Activated T-cell treated with anti-CD3 and anti-CD28 coated beads, Interleukin-2, amount 50 U/mL, for 48 hours (primary cell): Measurements from ENCODE around the gene LRP1-AS.

Experiments
- DNase-seq, 2 experiments: peaks; one replicate each; pipeline ENCODE4 v3.0.0-alpha.2; 2020

The LRP1-AS gene

DNA sequence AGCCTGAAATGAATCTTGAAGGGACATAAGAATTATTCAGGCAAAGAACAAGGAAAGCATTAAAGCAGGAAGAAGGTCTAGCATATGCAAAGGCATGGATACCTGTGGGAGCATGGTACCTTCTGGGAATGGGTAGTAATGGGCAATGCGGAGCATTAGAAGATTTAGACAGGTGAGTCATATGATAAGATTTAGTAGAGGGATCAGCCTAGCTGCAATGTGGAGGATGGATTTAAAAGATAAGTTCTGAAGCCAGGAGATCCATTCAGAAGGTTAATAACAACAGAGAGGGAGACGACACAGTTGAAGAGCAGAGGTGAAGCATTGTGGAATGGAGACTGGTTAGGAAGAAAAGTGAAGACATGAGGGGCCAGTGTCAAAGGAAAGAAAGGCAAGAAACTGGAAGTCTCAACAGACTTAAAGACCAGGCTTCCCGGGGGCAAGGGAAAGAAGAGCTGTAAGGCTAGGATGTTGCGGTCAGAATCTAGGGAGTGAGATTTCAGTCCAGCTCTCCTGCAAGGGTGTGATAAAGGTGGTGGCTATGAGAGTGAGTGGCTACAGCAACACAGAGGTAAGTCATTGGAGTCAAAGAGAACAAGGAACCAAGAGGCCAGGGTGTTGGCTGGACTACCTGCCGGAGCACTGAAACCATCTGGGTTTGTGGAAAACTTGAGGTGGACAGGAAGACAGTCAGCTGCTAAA lies 30.7 kb downstream of the LRP1-AS start:
- DNase-seq, result no peak

DNA sequence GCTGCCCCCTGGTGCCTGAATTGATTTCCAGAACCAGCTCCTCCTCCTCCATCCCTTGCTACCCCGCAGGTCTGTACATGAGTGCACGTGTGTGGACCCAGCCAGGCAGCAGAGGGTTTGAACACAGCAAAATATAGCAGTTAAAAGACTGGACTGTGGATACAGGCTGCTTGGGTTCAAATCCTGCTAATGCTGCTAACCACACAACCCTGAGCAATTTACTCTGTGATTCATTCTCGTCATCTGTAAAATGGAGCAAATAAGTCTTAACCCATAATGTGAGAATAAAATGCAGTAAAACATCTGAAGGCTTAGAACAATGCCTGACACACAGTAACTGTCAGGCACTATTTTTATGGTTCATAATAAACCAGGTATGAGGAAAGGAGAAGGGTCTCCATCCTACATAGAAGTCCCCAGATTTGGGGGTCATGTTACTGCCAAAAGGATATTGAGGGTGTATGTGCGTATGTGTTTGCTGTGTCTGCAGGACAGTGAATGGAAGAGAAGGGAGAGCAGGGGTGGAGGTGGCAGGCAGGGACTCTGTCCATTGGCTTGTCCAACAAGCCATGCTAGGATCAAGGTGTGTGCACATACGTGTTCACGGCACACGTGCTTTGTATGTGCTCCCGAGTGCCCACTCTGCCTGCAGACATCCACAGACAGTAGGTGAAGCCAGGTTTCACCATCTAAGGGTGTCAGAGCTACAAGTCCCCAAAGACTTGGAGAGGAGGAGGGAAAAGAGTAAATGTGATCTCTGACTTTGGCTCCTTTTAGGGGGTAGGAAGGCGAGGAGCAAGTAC lies 34.7 kb downstream of the LRP1-AS start:
- DNase-seq, result no peak

DNA sequence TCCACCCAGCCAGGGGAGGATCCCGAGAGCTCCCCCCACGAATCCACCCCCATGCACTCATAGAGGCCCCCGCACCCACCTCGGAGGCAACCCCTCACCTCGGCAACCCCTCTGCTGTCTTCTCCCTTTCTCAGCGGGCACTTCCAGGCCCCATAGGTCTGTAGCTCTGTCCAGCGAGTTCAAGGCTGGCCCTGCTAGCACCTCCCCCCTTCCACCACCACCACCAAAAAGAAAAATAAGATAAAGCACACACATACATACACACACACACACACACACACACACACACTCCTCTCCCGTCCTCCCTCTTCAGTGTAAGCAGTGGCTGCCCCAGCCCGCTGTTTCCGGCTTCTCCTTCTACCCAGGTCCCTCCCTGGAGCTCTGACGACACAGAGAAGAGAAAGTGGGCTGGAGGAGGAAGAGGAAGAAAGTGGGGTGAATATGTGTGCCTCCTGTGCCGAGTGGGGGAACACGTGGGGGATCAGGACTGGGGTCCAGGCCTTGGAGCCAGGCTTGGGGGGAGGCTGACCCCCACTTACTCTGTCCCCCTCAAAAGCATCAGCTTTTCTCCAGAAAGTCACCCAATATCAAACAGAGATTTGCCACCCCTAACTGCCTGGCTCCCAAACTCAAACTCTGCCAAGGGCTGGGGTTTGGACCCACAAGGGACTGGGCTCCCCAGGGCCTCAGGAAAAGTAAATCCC lies 36.2 kb downstream of the LRP1-AS start, which contains the start of gene STAT6:
STAT6 (minus strand) TSS at position 332 of the 704 bp plus-strand sequence. CDS start 3,084 bp downstream, outside the sequence.
- peak; percentile 82 to 83 for DNase-seq

DNA sequence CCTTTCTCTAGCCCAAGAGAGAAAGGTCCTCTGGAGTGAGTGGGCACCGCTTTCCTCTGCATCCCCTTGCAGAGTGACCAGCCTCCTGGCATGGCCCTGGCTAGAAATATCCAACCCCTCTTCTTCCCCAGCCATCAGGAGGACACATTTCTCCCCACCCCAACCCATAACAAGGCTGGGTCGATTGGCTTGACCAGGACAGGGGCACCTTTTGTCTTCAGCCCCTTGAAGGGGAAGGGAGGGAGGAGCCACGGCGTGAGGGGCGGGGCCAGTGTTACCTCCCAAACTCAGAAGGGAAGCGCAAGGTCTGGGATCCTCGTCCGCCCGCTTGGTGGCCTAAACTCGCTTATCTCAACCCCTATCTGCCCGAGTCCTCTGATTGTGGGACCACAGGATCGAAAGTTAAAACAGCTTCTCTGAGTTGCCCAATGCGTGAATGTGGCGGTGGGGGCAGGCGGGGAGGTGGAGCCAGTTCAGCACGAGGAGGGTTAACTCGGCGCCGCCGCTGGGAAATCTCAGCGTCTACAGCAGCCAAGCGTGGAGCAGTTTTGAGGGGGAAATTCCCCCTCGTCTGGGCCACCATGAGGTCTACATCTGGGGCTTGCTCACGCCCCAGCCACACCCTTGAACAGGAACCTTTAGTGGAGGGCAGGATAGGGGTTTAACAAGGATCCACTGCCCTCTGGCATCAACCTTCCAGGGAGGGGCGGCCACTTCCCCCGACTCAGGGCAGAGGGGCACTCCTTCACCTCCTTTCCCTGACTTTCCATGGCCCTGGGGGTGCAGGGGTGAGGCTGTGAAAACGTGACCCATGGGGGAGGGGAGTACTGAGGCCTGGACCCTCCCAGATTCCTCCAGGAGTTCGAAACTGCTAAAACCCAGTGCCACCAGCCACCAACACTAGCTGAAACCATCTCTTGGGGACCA lies 37.1 kb downstream of the LRP1-AS start:
- DNase-seq, result peak; percentile 86 to 88

DNA sequence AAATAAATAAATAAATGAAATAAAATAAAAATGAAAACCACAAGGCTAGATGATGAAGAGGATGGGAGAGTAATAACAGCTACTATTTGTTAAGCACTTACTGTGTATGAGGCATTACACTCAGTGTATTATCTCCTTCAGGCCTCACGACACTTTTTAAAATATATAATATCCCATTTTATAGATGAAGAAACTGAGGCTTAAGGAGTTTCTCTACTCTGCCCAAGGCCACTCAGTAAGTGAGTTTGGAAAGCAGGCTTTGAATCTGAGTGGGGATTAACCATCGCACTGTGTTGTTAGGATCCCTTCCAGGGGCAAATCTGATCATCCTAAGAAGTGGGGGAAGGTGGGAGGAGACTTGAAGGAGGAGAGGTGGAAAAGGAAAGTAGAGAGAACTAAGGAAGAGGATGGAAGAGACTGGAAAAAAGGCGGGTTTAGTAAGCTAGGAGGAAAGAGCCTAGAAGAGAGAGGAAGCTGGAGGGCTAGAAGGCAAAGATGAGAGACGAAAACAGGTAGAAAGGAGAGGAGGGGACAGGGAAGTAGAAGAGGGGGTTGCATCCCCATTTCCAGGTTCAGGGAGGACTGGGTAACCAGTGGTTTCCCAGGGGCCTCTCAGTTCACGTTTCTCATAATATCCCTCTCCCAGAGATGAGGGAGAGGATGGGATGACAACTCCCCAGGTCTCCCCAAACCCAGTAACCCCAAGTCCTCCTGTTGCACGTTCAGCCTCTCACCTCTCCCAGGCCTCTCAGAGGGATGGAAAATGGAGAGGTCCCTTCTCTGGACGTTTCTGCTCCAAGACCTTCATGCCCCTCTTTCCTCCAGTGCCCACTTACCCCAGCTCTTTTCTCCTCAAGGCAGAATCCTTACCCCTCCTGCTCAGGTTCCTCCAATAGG lies 38.0 kb downstream of the LRP1-AS start:
- no peak for DNase-seq

DNA sequence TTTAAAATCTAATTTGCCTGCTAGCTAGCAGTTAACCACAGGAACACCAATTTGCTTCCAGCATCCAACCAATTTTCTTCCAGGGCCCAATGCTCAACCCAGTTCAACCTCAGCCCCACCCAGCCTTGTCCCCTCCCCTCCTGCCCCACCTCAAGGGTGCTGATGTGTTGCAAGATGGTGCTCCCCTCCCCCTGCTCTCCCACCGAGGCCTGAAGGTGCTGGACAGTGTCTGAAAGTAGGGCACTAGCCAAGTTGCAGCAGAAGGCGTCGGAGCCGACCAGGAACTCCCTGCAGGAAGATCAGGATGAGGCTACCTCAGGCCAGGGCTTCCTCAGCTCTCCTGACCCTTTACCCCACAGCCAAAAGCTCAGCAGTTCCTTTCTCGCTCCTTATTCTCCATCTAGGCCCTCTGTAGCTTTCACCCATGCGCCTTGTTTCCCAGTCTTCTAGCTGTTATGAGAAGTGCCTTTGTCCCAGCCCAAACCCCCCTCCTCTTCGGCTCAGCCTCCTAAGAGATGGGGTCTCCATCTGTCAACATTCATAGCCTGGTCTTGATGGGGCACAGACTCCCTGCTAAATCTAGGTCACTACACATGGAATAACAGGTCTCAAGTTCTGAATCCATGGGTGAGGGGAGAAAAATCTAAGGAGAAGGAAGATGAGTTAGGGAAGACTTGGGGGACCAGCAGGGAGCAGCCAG lies 39.8 kb downstream of the LRP1-AS start:
- DNase-seq, result no peak

DNA sequence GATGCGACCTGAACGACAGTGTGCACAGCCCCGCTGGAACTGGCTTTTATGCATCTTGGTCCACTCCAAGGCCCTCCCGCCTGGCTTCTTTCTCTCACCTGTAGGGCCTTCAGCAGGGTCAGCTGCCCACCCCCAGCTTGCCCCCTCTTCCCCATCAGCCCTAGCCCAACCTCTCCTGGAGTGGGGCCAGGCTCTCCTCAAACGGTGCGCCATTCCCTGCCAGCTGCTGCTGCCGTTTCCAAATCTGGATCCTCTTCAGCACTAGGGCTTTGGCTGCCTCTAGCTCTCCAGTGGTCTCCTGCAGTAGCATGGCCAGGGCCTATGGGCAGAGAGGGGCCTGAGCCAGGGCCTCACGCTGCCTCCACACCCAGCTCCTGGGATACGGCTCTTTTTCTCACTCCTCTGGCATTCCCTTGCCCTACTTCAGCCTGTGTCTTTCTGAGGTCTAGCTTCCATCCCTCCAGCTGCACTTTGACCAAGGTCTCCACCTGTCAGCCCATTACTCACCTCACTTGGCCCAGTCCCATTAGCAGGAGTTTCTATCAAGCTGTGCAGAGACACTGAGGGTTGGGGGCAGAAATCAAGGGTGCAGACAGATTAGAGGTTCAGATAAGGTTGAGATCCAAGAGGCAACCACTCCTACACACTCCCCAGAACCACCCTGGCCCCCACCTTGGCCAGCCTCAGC lies 41.3 kb downstream of the LRP1-AS start:
- DNase-seq, result no peak

DNA sequence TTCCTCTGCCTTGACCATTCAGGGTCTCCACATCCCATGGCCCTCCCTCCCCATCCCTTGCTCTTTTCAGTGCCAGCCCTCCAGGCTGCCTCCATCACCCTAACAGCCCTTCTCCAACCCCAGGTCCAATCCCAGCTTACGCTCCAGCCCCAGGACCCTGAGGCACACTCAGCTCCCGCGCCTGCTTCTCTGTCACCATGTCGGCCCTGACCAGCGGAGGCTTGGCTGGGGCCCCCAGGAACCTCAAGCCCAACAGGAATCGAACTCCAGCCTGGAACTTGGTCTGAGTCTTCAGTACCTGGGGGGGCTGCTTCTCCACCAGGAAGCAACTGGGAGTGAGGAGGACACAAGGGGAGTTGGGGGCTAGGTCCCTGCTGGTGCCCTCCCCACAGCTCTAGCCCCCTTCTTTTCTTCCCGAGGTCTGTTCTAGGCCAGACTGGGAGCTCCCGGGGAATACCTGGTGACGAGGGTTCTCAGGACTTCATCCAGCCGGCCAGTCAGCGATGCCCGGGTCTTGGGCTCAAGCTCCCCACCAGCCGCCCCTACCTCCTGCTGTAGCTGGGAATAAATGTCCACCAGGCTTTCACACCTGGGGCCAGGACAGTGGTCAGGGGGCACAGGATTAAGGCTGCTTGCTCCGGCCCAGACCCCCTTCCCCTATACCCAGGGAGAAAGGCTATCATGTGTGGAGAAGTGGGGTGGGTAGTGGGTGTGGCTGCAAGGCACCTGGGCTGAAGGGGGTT lies 42.2 kb downstream of the LRP1-AS start:
- DNase-seq, result no peak

DNA sequence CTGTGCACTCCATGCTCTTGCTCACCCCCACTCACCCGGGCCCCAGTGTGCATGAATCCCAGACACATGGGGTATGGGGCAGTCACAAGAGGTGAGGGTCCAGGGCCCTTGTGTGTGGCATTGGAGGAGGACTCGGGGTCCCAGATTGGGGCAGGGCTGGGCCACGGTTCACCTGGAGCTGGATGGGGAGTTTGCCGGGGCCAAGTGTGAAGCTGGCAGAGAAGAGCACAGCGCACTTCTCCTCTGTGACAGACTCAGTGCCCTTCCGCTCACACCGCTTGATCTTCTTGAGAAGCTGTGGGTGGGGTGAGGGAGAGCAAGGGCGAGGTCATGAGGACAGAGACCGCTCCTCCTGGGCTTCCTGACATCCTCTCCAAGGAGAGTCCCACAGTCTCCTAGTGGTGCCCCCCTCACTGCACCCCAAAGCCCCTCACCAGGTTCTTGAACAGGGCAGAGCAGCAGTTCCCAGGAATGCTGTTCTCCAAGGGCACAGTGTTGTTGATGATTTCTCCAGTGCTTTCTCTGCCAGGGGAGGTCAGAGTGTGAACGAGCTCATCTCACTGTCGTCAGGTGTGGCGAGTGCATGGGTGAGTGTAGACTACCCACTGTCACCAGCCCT lies 43.0 kb downstream of the LRP1-AS start:
- DNase-seq, result no peak

DNA sequence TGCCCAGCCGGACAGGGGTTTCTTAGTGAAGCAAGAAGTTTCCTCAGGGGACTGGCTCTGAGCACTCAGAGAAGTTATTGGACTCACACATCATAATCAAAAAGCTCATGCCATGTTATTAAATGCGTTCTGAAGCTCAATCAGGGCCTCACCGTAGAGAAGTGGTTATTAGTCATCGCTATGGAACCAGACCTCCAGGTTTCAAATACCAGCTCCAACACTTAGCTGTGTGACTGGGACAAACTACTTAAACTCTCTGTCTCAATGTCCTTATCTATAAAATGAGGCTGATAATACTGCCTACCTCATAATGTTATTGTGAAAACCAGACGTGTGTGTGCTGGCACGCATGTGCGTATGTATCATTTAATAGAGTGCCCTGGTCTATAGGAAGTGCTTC lies 43.6 kb downstream of the LRP1-AS start:
- no peak for DNase-seq

DNA sequence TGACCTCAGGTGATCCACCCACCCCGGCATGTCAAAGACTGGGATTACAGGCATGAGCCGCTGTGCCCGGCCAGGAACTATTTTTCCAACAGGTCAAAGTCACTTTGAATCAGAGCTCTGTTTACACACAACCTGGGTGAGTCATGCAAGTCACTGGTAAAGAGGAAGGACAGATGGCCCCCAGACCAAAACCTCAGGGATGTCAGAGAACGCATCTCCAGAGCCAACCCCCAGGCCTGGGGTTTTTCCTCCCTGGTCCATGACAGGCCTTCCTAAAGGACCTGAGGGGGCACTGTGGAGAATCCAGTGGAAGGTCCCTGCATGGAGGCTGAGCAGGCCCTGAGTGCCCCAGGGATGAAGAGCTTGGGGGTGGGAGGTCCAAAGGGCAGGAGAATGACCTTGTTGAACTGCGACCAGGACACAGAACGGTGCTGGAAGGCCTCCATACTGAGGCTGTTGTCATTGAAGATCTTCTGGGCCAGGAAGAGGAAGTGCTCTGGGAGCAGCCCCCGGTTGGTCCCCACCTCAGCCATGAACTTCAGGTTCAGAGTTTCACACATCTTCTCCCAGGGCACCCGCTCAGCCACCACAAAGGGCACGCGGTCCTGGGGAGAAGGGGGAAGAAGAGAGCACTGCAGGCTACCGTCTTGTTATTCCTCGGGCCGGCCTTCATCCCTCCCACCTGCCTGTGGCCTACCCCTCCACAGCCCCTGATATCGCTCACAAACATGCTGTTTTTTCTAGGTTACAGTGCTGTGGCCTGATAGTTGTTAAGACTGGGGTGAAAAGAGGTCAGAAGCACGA lies 45.3 kb downstream of the LRP1-AS start:
- no peak for DNase-seq

DNA sequence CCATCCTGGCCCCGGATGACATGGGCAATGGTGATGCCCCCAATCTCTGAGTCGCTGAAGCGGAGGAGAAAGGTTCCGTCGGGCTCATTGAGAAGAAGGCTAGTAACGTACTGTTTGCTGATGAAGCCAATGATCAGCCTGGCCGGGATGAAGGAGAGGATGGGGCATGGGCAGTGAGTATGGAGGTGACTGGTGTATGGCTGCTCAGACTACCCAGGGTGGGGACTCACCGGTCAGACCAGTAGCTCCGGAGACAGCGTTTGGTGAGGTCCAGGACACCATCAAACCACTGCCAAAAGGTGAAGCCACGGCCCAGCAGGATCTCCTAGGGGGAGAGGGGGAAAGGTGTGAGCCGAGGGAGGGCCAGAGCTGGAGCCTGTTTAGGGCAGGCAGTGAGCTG lies 47.7 kb downstream of the LRP1-AS start:
- no peak for DNase-seq

DNA sequence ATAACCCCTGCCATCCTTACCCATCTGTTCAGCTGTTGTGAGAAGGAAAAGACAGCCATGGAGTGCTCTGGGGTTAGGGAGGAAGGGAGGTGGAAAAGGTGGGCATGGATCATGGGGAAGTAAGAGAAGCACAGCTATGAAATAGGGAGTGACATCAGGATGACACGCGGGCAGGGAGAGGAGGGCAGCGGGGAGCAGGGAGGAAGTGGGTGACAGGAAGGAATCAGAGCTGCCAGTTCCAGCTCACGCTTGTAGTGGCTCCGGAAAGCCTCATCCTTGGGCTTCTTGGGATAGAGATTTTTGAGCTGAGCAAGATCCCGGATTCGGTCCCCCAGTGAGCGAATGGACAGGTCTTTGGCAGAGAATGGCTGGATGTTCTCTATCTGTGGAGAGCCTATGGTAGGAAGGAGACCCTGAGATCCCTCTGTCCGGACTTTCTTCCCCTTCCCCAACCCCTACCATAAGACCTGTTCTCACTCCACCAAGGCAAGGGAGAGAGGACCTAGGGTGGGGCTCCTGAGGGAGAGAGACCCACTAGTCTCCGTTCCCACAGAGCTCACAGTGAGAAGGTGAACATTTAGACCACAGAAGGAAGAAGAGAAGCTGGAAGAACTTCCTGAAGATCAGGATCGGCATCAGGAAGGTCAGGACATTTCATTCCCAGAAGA lies 48.2 kb downstream of the LRP1-AS start:
- no peak for DNase-seq

DNA sequence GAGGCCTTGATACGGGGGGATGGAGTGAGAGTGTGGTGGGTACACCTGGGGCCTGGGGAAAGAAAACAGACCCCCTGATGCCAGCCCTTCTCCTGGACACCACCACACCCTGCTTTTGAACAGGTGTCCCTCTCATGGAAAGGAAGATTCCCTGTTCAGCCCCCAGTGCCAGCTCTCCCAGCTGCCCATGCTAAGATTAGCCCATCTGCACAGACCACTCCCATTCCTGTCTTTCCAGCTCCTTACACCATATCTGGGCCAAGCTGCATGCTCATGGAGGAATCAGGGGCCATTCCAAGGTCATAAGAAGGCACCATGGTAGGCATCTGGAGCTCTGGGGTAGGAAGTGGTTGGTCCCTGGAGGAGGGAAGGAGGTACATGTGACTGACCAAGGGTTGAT lies 48.9 kb downstream of the LRP1-AS start:
- no peak for DNase-seq

DNA sequence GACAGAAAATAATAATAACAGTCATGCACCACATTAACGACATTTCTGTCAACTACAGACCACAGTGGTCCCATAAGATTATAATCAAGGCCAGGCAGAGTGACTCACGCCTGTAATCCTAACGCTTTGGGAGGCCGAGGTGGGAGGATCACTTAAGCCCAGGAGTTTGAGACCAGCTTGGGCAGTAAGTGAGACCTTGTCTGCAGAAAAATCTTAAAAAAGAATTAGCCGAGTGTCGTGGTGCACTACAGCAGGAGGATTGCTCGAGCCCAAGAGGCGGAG lies 49.9 kb downstream of the LRP1-AS start:
- DNase-seq, result no peak

DNA sequence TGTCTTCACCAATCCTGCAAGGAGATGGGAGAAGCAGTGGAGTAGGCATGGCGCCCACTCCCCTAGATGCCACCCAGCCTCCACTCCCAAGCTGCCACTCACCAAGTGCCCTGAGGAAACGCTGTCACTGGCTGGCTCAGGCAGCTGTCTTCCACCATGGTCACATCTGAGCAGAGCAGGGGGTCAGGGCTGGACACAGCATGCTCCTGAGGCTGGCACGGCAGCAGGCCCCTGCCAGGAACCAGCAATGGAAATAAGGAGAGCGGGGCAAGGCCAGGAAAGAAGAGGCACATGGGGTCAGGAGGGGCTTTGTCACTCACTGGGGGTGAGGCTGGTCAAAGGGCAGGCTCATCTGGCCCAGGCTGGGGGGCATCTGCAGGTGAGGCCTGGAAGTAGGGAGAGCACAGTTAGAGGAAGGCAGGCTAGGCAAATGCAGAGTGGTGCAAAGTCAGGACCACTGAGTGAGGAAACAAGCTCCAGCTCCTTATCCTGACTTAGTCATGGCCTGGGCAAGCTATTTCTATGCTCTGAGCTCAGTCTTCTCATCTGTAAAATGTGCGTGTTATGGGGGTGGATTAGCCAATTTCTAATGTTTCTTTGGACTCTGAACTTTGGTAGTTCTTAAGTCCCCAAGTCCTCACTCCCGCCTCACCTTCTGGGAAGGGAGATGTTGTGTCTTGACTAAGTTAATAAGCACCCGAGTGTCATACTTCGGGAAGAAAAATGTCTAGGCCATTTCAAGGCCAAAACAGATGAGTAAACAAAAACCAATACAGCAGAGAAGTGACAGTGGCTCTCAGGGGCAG lies 50.5 kb downstream of the LRP1-AS start:
- DNase-seq, result no peak

DNA sequence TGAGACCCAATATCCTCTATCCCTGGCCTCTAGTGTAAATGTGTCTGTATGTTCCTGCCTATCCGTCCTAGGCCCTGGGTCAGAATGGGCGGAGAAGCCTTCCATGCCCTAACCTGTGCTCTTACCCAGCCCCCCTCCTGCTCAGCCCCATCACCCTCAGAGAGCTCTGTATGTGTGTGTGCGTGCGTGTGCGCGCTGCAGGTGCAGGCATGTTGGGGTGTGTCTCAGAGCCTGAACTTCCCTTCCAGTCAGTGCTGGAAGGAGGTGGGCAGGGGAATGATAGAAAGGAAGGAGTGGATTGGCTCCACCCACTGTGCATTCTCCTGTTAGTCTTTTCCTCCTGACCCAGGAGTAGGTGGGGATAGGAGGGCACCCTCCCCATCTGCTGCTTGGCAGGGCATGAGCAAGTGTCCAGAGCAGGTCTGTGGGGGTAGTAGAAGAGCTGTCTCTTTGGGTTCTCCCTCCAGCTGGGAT lies 51.3 kb downstream of the LRP1-AS start:
- DNase-seq, result no peak
